ENCODE measurements around the gene DCLK2.
A peak's percentile ranks its signal among the peaks of the same experiment; 100 is the strongest.

Gene DCLK2

GRCh38 chr4:150264595-150265161 lies 186.4 kb downstream of the DCLK2 start:
- DNase-seq (ENCODE audit: low read depth in 2 of 2), result no peak

- DNase-seq (ENCODE audit: low read depth in 2 of 2), result no peak
Measured at GRCh38 chr4:150265806-150266205, 187.6 kb downstream of the DCLK2 start.

GRCh38 chr4:150268444-150268843 lies 190.2 kb downstream of the DCLK2 start:
- DNase-seq (ENCODE audit: low read depth in 2 of 2), result no peak

- DNase-seq (ENCODE audit: low read depth in 2 of 2), result no peak
Measured at GRCh38 chr4:150278206-150278605, 200.0 kb downstream of the DCLK2 start.

GRCh38 chr4:150280081-150280895 lies 202.0 kb downstream of the DCLK2 start:
- no peak for DNase-seq (ENCODE audit: low read depth in 2 of 2)

- DNase-seq (ENCODE audit: low read depth in 2 of 2), result no peak
Measured at GRCh38 chr4:150280975-150281374, 202.7 kb downstream of the DCLK2 start.

- no peak for DNase-seq (ENCODE audit: low read depth in 2 of 2)
Measured at GRCh38 chr4:150283689-150284088, 205.4 kb downstream of the DCLK2 start.

GRCh38 chr4:150286656-150287055 lies 208.4 kb downstream of the DCLK2 start:
- no peak for DNase-seq (ENCODE audit: low read depth in 2 of 2)

- DNase-seq (ENCODE audit: low read depth in 2 of 2), result no peak
Measured at GRCh38 chr4:150289198-150289597, 211.0 kb downstream of the DCLK2 start.

GRCh38 chr4:150289881-150290280 lies 211.6 kb downstream of the DCLK2 start:
- DNase-seq (ENCODE audit: low read depth in 2 of 2), result no peak

- DNase-seq (ENCODE audit: low read depth in 2 of 2), result peak in 1 of 2 donors; percentile 7
Measured at GRCh38 chr4:150297861-150298474, 219.7 kb downstream of the DCLK2 start.

- no peak for DNase-seq (ENCODE audit: low read depth in 2 of 2)
Measured at GRCh38 chr4:150299816-150300215, 221.6 kb downstream of the DCLK2 start.

- DNase-seq (ENCODE audit: low read depth in 2 of 2), result no peak
Measured at GRCh38 chr4:150302553-150302952, 224.3 kb downstream of the DCLK2 start.

GRCh38 chr4:150305995-150306394 lies 227.8 kb downstream of the DCLK2 start:
- DNase-seq (ENCODE audit: low read depth in 2 of 2), result no peak

- DNase-seq (ENCODE audit: low read depth in 2 of 2), result no peak
Measured at GRCh38 chr4:150306719-150307118, 228.5 kb downstream of the DCLK2 start.
